GM21717 (cell line): ENCODE results near the gene CPA3.
A peak's percentile ranks its signal among the peaks of the same experiment; 100 is the strongest.

Experiments
- ATAC-seq: cut with Tn5 transposase; IDR thresholded peaks from one replicate; pipeline ENCODE4 v1.9.1; 2021; ENCODE audit warnings: mild to moderate bottlenecking, moderate library complexity; ENCODE audit not compliant: unreplicated experiment

Gene CPA3

GRCh38 chr3:148914936-148915690, 50.0 kb downstream of the CPA3 start:
- ATAC-seq: no peak

GRCh38 chr3:148916132-148916531, 51.0 kb downstream of the CPA3 start:
- no peak for ATAC-seq

- ATAC-seq: no peak
Measured at GRCh38 chr3:148922467-148922866, 57.4 kb downstream of the CPA3 start.

GRCh38 chr3:148923592-148923991, 58.5 kb downstream of the CPA3 start:
- ATAC-seq: no peak

GRCh38 chr3:148924562-148924961, 59.5 kb downstream of the CPA3 start:
- no peak for ATAC-seq

GRCh38 chr3:148925845-148926244, 60.7 kb downstream of the CPA3 start:
- no peak for ATAC-seq

GRCh38 chr3:148930752-148931151, 65.7 kb downstream of the CPA3 start:
- no peak for ATAC-seq

GRCh38 chr3:148931574-148931973, 66.5 kb downstream of the CPA3 start:
- ATAC-seq: no peak

GRCh38 chr3:148932972-148933371, 67.9 kb downstream of the CPA3 start:
- no peak for ATAC-seq

GRCh38 chr3:148937467-148938255, 72.6 kb downstream of the CPA3 start:
- no peak for ATAC-seq

- ATAC-seq: no peak
Measured at GRCh38 chr3:148938306-148938705, 73.2 kb downstream of the CPA3 start.

GRCh38 chr3:148938936-148939335, 73.8 kb downstream of the CPA3 start:
- no peak for ATAC-seq

- no peak for ATAC-seq
Measured at GRCh38 chr3:148940983-148941382, 75.9 kb downstream of the CPA3 start.

- ATAC-seq: peak; percentile 99
Measured at GRCh38 chr3:148943506-148944205, 78.6 kb downstream of the CPA3 start.

- no peak for ATAC-seq
Measured at GRCh38 chr3:148945116-148945515, 80.0 kb downstream of the CPA3 start.
